ENCODE results near the gene HCFC2.

DNA sequence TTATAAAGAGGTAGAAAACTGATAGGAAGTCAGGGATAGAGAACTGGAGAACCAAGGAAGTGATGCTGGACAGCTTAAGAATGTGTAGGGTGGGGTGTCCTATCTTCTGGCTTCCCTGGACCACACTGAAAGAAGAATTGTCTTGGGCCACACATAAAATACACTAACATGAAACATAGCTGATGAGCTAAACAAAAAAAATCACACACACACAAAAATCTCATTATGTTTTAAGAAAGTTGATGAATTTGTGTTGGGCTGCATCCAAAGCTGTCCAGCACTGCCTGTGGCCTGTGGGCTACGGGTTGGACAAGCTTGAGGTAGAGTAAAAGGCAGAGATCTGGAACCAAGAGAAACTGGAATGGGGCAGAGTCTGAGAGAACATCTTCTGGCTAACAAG, 21.8 kb upstream of the HCFC2 start:
- TF ChIP-seq, protein P1, sequence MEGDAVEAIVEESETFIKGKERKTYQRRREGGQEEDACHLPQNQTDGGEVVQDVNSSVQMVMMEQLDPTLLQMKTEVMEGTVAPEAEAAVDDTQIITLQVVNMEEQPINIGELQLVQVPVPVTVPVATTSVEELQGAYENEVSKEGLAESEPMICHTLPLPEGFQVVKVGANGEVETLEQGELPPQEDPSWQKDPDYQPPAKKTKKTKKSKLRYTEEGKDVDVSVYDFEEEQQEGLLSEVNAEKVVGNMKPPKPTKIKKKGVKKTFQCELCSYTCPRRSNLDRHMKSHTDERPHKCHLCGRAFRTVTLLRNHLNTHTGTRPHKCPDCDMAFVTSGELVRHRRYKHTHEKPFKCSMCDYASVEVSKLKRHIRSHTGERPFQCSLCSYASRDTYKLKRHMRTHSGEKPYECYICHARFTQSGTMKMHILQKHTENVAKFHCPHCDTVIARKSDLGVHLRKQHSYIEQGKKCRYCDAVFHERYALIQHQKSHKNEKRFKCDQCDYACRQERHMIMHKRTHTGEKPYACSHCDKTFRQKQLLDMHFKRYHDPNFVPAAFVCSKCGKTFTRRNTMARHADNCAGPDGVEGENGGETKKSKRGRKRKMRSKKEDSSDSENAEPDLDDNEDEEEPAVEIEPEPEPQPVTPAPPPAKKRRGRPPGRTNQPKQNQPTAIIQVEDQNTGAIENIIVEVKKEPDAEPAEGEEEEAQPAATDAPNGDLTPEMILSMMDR (IDR thresholded peaks at IDR 0.05), result no peak
- no peak for TF ChIP-seq POLR2A (IDR thresholded peaks at IDR 0.05)
